OCI-LY1 (cell line): ENCODE data around the gene CHST8.
"Not testable (repeated sequence)": the region's sequence is repeated elsewhere in the genome, so short reads cannot be mapped to it uniquely, and the experiment has no call there.

Source experiments
- H2AFZ ChIP-seq: fragments of 200-600 bp; sonication (generic), shearing (Covaris generic); 2 replicates; pipeline ENCODE4 v1.6.0; 2014; ENCODE audit warnings: antibody characterized with exemption, mild to moderate bottlenecking, low read length
- H3F3A ChIP-seq: fragments of 200-600 bp; sonication (generic), shearing (Covaris generic); 2 replicates; pipeline ENCODE4 v1.6.0; 2014; ENCODE audit warnings: mild to moderate bottlenecking, antibody characterized with exemption, low read length, moderate library complexity; ENCODE audit not compliant: insufficient read depth
- H3K27ac ChIP-seq: fragments of 200-600 bp; sonication (generic); 2 replicates; pipeline ENCODE4 v1.5.1; 2014; ENCODE audit warnings: low read length, mixed run types, mild to moderate bottlenecking, low read depth; ENCODE audit not compliant: poor library complexity, severe bottlenecking
- H3K27me3 ChIP-seq: fragments of 200-600 bp; sonication (generic); 2 replicates; pipeline ENCODE4 v1.6.0; 2014; ENCODE audit warnings: antibody characterized with exemption, mild to moderate bottlenecking, low read length, moderate library complexity; ENCODE audit not compliant: insufficient read depth
- H3K36me3 ChIP-seq: fragments of 200-600 bp; sonication (generic); 2 replicates; pipeline ENCODE4 v1.6.1; 2014; ENCODE audit warnings: mild to moderate bottlenecking, antibody characterized with exemption, low read length, moderate library complexity, mixed read lengths; ENCODE audit not compliant: insufficient read depth
- H3K4me1 ChIP-seq: fragments of 200-600 bp; sonication (generic); 2 replicates; pipeline ENCODE4 v1.5.1; 2014; ENCODE audit warnings: mild to moderate bottlenecking, low read length, moderate library complexity; ENCODE audit not compliant: insufficient read depth, severe bottlenecking
- H3K4me2 ChIP-seq: fragments of 200-600 bp; sonication (generic), shearing (Covaris generic); 2 replicates; pipeline ENCODE4 v1.6.1; 2014; ENCODE audit warnings: low read length
- H3K4me3 ChIP-seq: fragments of 200-600 bp; sonication (generic); 2 replicates; pipeline ENCODE4 v1.5.1; 2014; ENCODE audit warnings: low read length, low read depth, mild to moderate bottlenecking, mixed read lengths; ENCODE audit not compliant: poor library complexity, severe bottlenecking
- H3K79me2 ChIP-seq: fragments of 200-600 bp; shearing (Covaris generic); 2 replicates; pipeline ENCODE4 v1.6.1; 2016; ENCODE audit warnings: mixed run types, low read length, mixed read lengths; ENCODE audit not compliant: insufficient read depth
- H3K9ac ChIP-seq: fragments of 200-600 bp; sonication (generic), shearing (Covaris generic); 2 replicates; pipeline ENCODE4 v1.6.1; 2014; ENCODE audit warnings: mild to moderate bottlenecking, low read length, mixed read lengths
- H3K9me2 ChIP-seq: fragments of 200-600 bp; sonication (generic), shearing (Covaris generic); 2 replicates; pipeline ENCODE4 v1.6.1; 2014; ENCODE audit warnings: low read depth, mild to moderate bottlenecking, low read length, mixed read lengths
- H3K9me3 ChIP-seq: fragments of 200-600 bp; shearing (Covaris generic); 2 replicates; pipeline ENCODE4 v1.6.1; 2014; ENCODE audit warnings: low read length, mixed read lengths
- H4K20me1 ChIP-seq: fragments of 200-600 bp; sonication (generic), shearing (Covaris generic); 2 replicates; pipeline ENCODE4 v1.6.0; 2016; ENCODE audit warnings: mild to moderate bottlenecking, low read length; ENCODE audit not compliant: insufficient read depth
- EZH2 ChIP-seq: fragments of 200-600 bp; sonication (generic), shearing (Covaris generic); IDR thresholded peaks from 2 replicates; pipeline ENCODE4 v1.8.0; 2017; ENCODE audit warnings: borderline replicate concordance, mixed run types, mild to moderate bottlenecking, antibody characterized with exemption, low read length, moderate library complexity, mixed read lengths
- TF ChIP-seq, protein P1 (sequence below): fragments of 200-600 bp; sonication (generic), shearing (Covaris generic); IDR thresholded peaks from 2 replicates; pipeline ENCODE4 v1.5.1; 2017; ENCODE audit warnings: mild to moderate bottlenecking, antibody characterized with exemption, low read length, moderate library complexity, mixed read lengths

The CHST8 gene

DNA sequence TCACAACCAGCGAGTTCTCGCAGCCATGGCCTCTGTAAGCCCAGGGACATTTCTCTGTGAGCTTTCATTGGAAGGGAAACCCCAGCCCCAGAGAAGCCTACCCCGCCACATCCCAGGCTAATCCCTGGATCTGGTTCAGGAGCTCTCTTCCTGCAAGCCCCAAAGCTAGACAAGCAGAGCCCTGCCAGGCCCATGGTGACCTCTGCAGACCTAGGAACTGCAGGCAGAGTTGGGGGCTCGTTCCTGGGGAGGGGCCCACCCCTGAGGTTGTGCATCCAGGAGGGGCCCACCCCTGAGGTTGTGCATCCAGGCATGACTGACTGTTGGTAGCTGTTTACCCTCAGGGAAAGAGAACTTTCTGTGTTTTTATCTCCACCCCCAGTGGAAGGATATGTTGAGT lies 196.7 kb downstream of the CHST8 start:
- Histone ChIP-seq H3K9me3 (no peaks in the 10 kb centered on the region), H3K36me3 (no peaks in the 10 kb centered on the region), H3F3A (no peaks in the 10 kb centered on the region), H4K20me1 (no peaks in the 10 kb centered on the region), H3K27ac (no peak overlapping the region), H3K27me3 (no peaks in the 10 kb centered on the region), H3K4me2 (no peak overlapping the region), H3K4me1 (no peaks in the 10 kb centered on the region), H3K79me2 (no peaks in the 10 kb centered on the region), H3K9ac (no peak overlapping the region), H3K9me2 (no peaks in the 10 kb centered on the region), H3K4me3 (no peak overlapping the region), H2AFZ (no peak overlapping the region)
- TF ChIP-seq, protein P1, sequence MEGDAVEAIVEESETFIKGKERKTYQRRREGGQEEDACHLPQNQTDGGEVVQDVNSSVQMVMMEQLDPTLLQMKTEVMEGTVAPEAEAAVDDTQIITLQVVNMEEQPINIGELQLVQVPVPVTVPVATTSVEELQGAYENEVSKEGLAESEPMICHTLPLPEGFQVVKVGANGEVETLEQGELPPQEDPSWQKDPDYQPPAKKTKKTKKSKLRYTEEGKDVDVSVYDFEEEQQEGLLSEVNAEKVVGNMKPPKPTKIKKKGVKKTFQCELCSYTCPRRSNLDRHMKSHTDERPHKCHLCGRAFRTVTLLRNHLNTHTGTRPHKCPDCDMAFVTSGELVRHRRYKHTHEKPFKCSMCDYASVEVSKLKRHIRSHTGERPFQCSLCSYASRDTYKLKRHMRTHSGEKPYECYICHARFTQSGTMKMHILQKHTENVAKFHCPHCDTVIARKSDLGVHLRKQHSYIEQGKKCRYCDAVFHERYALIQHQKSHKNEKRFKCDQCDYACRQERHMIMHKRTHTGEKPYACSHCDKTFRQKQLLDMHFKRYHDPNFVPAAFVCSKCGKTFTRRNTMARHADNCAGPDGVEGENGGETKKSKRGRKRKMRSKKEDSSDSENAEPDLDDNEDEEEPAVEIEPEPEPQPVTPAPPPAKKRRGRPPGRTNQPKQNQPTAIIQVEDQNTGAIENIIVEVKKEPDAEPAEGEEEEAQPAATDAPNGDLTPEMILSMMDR: no peak
- no peak for TF ChIP-seq EZH2

DNA sequence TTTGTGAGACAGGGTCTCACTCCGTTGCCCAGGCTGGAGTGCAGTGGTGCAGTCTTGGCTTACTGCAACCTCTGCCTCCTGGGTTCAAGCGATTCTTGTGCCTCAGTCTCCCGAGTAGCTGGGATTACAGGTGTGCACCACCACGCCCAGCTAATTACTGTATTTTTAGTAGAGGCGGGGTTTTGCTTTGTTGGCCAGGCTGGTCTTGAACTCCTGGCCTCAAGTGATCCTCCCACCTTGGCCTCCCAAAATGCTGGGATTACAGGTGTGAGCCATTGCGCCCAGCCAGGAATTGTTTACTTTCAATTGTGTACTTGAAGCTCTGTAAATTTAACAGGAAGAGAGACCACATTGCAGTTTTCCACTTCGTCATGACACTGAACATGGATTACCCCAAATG lies 197.3 kb downstream of the CHST8 start:
- not testable (repeated sequence) for H3K79me2 ChIP-seq, H3K27me3 ChIP-seq, H2AFZ ChIP-seq, H4K20me1 ChIP-seq, H3K9ac ChIP-seq, H3K4me2 ChIP-seq, H3F3A ChIP-seq, H3K9me2 ChIP-seq, H3K4me3 ChIP-seq, H3K4me1 ChIP-seq, H3K27ac ChIP-seq, H3K9me3 ChIP-seq, H3K36me3 ChIP-seq

DNA sequence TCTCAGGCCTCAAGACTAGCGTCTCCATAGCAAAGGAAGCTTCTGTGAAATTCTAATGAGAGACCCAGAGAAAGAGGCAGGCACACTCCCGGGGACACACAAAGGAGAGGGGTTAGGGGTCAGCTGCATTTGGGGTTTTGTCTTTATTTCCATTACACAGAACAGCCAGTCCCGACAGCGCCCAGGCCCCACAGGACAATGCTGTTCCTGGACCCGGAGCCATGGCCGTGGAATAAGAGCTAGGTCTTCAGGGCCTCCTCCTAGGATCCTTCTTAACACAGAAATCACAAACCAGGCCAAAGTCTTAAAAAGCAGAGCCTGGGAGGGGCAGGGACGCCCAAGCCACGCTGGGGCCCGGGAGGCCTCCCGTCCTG lies 197.7 kb downstream of the CHST8 start:
- Histone ChIP-seq H3K9me2 (no peaks in the 10 kb centered on the region), H3K27ac (no peak overlapping the region), H3K9me3 (no peaks in the 10 kb centered on the region), H3K4me1 (no peaks in the 10 kb centered on the region), H3K9ac (no peak overlapping the region), H3K36me3 (no peaks in the 10 kb centered on the region), H2AFZ (no peak overlapping the region), H4K20me1 (no peaks in the 10 kb centered on the region), H3F3A (no peaks in the 10 kb centered on the region), H3K79me2 (no peaks in the 10 kb centered on the region), H3K4me3 (no peak overlapping the region), H3K27me3 (no peaks in the 10 kb centered on the region), H3K4me2 (no peak overlapping the region)
- TF ChIP-seq, protein P1: no peak
- no peak for TF ChIP-seq EZH2

DNA sequence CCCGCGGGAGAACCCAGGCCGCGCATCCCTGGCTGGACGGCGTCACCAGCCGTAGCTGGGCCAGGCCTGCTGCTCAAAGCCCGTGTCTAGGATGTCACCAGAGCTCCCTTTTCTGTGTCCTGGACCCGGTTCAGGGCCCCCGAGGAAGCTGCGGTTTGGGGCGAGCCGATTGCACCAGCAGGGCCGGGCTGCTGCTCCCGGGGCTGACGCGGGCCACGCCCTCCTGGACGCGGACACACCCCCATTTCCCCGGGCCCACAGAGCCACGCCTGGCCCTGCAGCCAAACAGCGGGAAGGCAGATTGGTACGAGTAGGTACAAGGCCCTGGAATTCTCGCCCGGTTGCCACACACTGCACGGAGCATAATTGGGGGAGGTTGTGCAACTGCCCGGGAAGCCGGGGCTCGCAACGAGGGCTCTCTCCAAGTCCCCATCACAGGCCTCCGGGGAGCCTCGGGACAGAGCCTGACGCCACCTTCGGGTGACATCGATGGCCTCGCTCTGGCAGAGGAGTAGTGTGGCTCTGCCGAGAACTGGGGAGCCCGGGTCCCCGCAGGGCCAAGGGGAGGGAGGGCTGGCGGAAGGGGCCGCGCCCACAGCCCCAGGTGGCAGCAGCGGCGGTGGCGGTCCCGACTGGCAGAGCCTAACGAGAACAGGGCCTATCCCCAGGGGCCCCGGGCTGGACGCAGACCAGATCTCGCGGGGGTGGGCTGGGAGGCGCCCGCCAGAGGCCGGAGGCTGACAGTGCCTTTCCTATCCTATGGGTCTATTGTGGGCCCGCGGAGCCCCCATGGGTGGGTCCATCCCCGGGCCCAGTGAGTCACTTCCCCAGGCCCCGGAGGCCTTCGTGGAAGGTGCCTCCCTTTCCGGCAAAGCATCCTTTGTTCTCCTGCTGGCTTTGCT lies 198.4 kb downstream of the CHST8 start:
- Histone ChIP-seq H3K27me3 (no peaks in the 10 kb centered on the region), H3K9ac (no peak overlapping the region), H3K27ac (no peak overlapping the region), H3K9me2 (no peaks in the 10 kb centered on the region), H3K4me1 (no peaks in the 10 kb centered on the region), H3K79me2 (no peaks in the 10 kb centered on the region), H2AFZ (no peak overlapping the region), H3K4me3 (no peak overlapping the region), H3K9me3 (no peaks in the 10 kb centered on the region), H3K36me3 (no peaks in the 10 kb centered on the region), H4K20me1 (no peaks in the 10 kb centered on the region), H3F3A (no peaks in the 10 kb centered on the region), H3K4me2 (no peak overlapping the region)
- TF ChIP-seq, protein P1: no peak
